ENCODE measurements around the gene SELENON. TPM values are rescaled to one million over a fixed set of nuclear protein-coding genes. Genes with fewer than 3 reads are reported as not detected.

Gene SELENON
- total RNA-seq, 1 experiment from 2014 or later = 38.6 TPM

DNA sequence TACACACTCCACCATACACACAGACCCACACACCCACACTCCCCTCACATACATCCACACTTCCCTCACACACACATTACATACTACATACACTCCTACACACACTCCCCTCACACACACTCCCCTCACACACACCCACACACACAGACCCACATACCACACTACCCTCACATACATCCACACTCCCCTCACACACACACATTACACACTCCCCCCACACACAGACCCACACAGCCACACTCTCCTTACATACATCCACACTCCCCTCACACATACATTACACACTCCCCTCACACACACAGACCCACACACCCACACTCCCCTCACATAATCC is 32.6 kb upstream of the SELENON start:
- Histone ChIP-seq H3K9ac (ENCODE audit: low read length) (no peak overlapping the region), H3K27ac (ENCODE audit: low read length) (no peak overlapping the region), H3K36me3 (ENCODE audit: low read depth, low read length) (no peaks in the 10 kb centered on the region), H3K79me2 (ENCODE audit: low read length) (no peaks in the 10 kb centered on the region), H3K9me2 (replicated peaks; ENCODE audit: low read length) (no peaks in the 10 kb centered on the region), H2AFZ (ENCODE audit: low read length) (no peak overlapping the region), H3K27me3 (ENCODE audit: low read length) (no peaks in the 10 kb centered on the region), H4K20me1 (ENCODE audit: low read length) (no peaks in the 10 kb centered on the region), H3K4me3 (ENCODE audit: low read length) (no peak overlapping the region), H3K4me2 (ENCODE audit: low read length) (no peak overlapping the region), H3K9me3 (ENCODE audit: low read length) (no peaks in the 10 kb centered on the region), H3F3A (ENCODE audit: low read length, unreplicated experiment) (no peaks in the 10 kb centered on the region), H3K4me1 (ENCODE audit: insufficient read depth, low read length) (no peaks in the 10 kb centered on the region)
- intact Hi-C loops (cut with micrococcal nuclease) = no loop called here
- ChIA-PET POLR2A (ENCODE audit: unreplicated experiment) (no interaction called here), CTCF (no interaction called here)
- no TSS peak for BruUV-seq (replicated peaks)
- TF ChIP-seq, protein P1, sequence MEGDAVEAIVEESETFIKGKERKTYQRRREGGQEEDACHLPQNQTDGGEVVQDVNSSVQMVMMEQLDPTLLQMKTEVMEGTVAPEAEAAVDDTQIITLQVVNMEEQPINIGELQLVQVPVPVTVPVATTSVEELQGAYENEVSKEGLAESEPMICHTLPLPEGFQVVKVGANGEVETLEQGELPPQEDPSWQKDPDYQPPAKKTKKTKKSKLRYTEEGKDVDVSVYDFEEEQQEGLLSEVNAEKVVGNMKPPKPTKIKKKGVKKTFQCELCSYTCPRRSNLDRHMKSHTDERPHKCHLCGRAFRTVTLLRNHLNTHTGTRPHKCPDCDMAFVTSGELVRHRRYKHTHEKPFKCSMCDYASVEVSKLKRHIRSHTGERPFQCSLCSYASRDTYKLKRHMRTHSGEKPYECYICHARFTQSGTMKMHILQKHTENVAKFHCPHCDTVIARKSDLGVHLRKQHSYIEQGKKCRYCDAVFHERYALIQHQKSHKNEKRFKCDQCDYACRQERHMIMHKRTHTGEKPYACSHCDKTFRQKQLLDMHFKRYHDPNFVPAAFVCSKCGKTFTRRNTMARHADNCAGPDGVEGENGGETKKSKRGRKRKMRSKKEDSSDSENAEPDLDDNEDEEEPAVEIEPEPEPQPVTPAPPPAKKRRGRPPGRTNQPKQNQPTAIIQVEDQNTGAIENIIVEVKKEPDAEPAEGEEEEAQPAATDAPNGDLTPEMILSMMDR (conservative IDR thresholded peaks at IDR 0.05; ENCODE audit: low read depth, low read length) = no peak
- no peak for TF ChIP-seq EZH2phosphoT487 (IDR thresholded peaks at IDR 0.05; ENCODE audit: borderline replicate concordance, low read length)
- TF ChIP-seq EZH2 (IDR thresholded peaks at IDR 0.05; ENCODE audit: low read length, unreplicated experiment) = no peak
- ATAC-seq = no peak
- DNase-seq = no peak

DNA sequence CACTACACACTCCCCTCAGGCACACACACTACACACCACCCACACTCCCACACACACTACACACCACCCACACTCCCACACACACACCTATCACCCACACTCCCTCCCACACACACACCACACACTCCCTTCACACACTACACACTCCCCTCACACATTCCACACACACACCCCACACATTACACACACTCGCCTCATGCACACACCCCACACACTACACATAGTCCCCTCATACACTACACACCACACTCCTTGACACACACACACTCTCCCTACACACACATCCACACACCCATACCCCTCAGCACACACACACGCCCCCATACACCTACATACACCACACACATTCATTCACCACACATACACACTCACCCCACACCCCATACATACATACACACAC is 31.0 kb upstream of the SELENON start:
- Histone ChIP-seq H3K9ac (ENCODE audit: low read length) (no peak overlapping the region), H3K4me1 (ENCODE audit: insufficient read depth, low read length) (peaks cover 8% of the 10 kb centered on the region), H4K20me1 (ENCODE audit: low read length) (no peaks in the 10 kb centered on the region), H3K4me2 (ENCODE audit: low read length) (no peak overlapping the region), H3K36me3 (ENCODE audit: low read depth, low read length) (no peaks in the 10 kb centered on the region), H3K9me2 (replicated peaks; ENCODE audit: low read length) (no peaks in the 10 kb centered on the region), H3K27ac (ENCODE audit: low read length) (no peak overlapping the region), H3K27me3 (ENCODE audit: low read length) (no peaks in the 10 kb centered on the region), H3K9me3 (ENCODE audit: low read length) (no peaks in the 10 kb centered on the region), H3F3A (ENCODE audit: low read length, unreplicated experiment) (no peaks in the 10 kb centered on the region), H3K79me2 (ENCODE audit: low read length) (no peaks in the 10 kb centered on the region), H2AFZ (ENCODE audit: low read length) (no peak overlapping the region), H3K4me3 (ENCODE audit: low read length) (no peak overlapping the region)
- DNase-seq (no peak), ATAC-seq (no peak)
- TF ChIP-seq, protein P1 (conservative IDR thresholded peaks at IDR 0.05; ENCODE audit: low read depth, low read length) = no peak
- no peak for TF ChIP-seq EZH2phosphoT487 (IDR thresholded peaks at IDR 0.05; ENCODE audit: borderline replicate concordance, low read length)
- no TSS peak for BruUV-seq (replicated peaks)
- intact Hi-C loops (cut with micrococcal nuclease) = no loop called here
- POLR2A ChIA-PET (ENCODE audit: unreplicated experiment) = no interaction called here
- CTCF ChIA-PET = no interaction called here

DNA sequence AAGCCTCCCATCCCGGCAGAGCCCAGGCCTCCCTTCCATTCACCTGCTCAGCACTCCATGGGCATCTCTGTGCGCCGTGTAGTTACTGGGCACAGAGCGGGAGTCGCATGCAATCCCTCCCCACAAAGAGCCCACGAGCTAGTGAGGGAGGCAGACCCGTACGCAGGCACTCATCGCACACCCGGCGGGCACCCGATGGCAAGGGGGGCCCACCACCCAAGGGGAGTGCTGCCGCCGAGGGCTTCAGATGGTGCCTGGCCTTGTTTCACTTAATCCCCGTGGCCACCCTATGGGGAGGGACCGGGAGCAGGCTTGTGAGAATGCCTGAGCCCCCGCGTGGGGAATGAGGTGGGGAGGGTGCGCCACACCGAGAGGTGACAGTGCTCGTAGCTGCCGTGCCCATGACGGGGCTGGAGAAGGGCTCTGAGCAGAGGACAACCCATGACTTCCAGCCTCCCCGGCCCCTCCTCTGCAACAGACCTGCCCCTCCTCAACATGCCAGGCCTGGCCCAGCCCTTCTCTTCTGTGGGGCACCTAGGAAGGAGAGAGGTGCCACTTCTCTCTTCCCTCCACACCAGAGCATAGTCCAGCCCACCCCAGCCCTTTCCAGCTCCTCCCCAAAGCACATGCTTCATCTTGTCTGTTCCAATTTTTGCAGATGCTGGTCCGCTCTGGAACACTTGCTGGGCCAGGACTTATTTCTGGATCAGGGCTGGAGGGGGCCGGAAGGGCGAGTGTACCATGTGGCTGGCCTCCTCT is 30.2 kb upstream of the SELENON start:
- DNase-seq = no peak
- BruUV-seq (replicated peaks) = no TSS peak
- H3K9ac ChIP-seq (ENCODE audit: low read length) = no peak overlapping the region
- intact Hi-C loops (cut with micrococcal nuclease) = no loop called here
- H2AFZ ChIP-seq (ENCODE audit: low read length) = no peak overlapping the region
- H3K4me1 ChIP-seq (ENCODE audit: insufficient read depth, low read length) = peaks cover 12% of the 10 kb centered on the region
- no peaks in the 10 kb centered on the region for H3K79me2 ChIP-seq (ENCODE audit: low read length)
- H3K9me2 ChIP-seq (replicated peaks; ENCODE audit: low read length) = no peaks in the 10 kb centered on the region
- no peak for ATAC-seq
- no peak overlapping the region for H3K4me2 ChIP-seq (ENCODE audit: low read length)
- H3F3A ChIP-seq (ENCODE audit: low read length, unreplicated experiment) = no peaks in the 10 kb centered on the region
- no peaks in the 10 kb centered on the region for H3K27me3 ChIP-seq (ENCODE audit: low read length)
- H3K27ac ChIP-seq (ENCODE audit: low read length) = no peak overlapping the region
- no peak for TF ChIP-seq EZH2phosphoT487 (IDR thresholded peaks at IDR 0.05; ENCODE audit: borderline replicate concordance, low read length)
- TF ChIP-seq EZH2 (IDR thresholded peaks at IDR 0.05; ENCODE audit: low read length, unreplicated experiment) = no peak
- TF ChIP-seq, protein P1 (conservative IDR thresholded peaks at IDR 0.05; ENCODE audit: low read depth, low read length) = no peak
- ChIA-PET POLR2A (ENCODE audit: unreplicated experiment) (no interaction called here), CTCF (no interaction called here)
- no peaks in the 10 kb centered on the region for H3K9me3 ChIP-seq (ENCODE audit: low read length)
- H4K20me1 ChIP-seq (ENCODE audit: low read length) = no peaks in the 10 kb centered on the region
- H3K36me3 ChIP-seq (ENCODE audit: low read depth, low read length) = no peaks in the 10 kb centered on the region
- no peak overlapping the region for H3K4me3 ChIP-seq (ENCODE audit: low read length)

Measured in PC-3 (cell line).